SU-DHL-6 (cell line): ENCODE measurements around the gene PRR7.

Source experiments
- EZH2phosphoT487 ChIP-seq: fragments of 200-600 bp; sonication (generic), shearing (Covaris generic); conservative IDR thresholded peaks from 2 replicates; pipeline ENCODE4 v1.6.1; 2018; ENCODE audit warnings: mild to moderate bottlenecking, antibody characterized with exemption, low read length, moderate library complexity, mixed read lengths
- TF ChIP-seq, protein P1 (sequence below): fragments of 200-600 bp; sonication (generic); IDR thresholded peaks from one replicate; pipeline ENCODE4 v1.5.1; 2017; ENCODE audit warnings: antibody characterized with exemption, mild to moderate bottlenecking, low read length, moderate library complexity; ENCODE audit not compliant: insufficient read depth, poor library complexity, severe bottlenecking

GRCh38 chr5:177495243-177496060 is 48.8 kb downstream of the PRR7 start:
- TF ChIP-seq, protein P1, sequence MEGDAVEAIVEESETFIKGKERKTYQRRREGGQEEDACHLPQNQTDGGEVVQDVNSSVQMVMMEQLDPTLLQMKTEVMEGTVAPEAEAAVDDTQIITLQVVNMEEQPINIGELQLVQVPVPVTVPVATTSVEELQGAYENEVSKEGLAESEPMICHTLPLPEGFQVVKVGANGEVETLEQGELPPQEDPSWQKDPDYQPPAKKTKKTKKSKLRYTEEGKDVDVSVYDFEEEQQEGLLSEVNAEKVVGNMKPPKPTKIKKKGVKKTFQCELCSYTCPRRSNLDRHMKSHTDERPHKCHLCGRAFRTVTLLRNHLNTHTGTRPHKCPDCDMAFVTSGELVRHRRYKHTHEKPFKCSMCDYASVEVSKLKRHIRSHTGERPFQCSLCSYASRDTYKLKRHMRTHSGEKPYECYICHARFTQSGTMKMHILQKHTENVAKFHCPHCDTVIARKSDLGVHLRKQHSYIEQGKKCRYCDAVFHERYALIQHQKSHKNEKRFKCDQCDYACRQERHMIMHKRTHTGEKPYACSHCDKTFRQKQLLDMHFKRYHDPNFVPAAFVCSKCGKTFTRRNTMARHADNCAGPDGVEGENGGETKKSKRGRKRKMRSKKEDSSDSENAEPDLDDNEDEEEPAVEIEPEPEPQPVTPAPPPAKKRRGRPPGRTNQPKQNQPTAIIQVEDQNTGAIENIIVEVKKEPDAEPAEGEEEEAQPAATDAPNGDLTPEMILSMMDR = no peak
- TF ChIP-seq EZH2phosphoT487 = no peak
